Left lung (tissue), 10 donors: Measurements from ENCODE around the gene SNTG2. TPM values are rescaled to one million over a fixed set of nuclear protein-coding genes. Genes with fewer than 3 reads are reported as not detected.

Source experiments
- ATAC-seq: fragments of 200-7000 bp; cut with Tn5 transposase; one replicate; pipeline ENCODE4 v1.9.1; 2020; ENCODE audit warnings: moderate library complexity
- DNase-seq, 4 donors: peaks; one replicate each; pipeline ENCODE4 v3.0.0-alpha.2; 2013 to 2020
- H3K27ac ChIP-seq, 2 donors: fragments of 200-600 bp; sonication (generic) in 1 of 2; one replicate each; pipeline versions ENCODE4 v1.5.0 to v1.8.0; 2020 to 2021
- H3K27me3 ChIP-seq, 2 donors: fragments of 200-600 bp; sonication (generic) in 1 of 2; one replicate each; pipeline versions ENCODE4 v1.5.0 to v1.8.0; 2020 to 2021
- H3K36me3 ChIP-seq, 2 donors: fragments of 200-600 bp; sonication (generic) in 1 of 2; one replicate each; pipeline versions ENCODE4 v1.5.0 to v1.8.0; 2020 to 2021
- H3K4me1 ChIP-seq, 2 donors: fragments of 200-600 bp; one replicate each; pipeline ENCODE4 v1.8.0; 2021
- H3K4me3 ChIP-seq, 2 donors: fragments of 200-600 bp; sonication (generic) in 1 of 2; one replicate each; pipeline versions ENCODE4 v1.5.0 to v1.8.0; 2020 to 2021; ENCODE audit warnings: mild to moderate bottlenecking in 1 of 2
- H3K9me3 ChIP-seq, 2 donors: fragments of 200-600 bp; sonication (generic) in 1 of 2; one replicate each; pipeline versions ENCODE4 v1.5.0 to v1.8.0; 2020 to 2021
- intact Hi-C, 2 donors: fragments of 100-400 bp; cut with DNase I; formaldehyde crosslinking; loops; one replicate each; pipeline versions ENCODE4 v1.11.2 to v1.14.2; 2022
- polyA plus RNA-seq, 6 donors: library from polyadenylated mRNA; unstranded; fragments of 120-200 nt; gene quantifications; one replicate each; pipeline ENCODE4 v1.2.1, GENCODE V29; 2013; ENCODE audit not compliant: insufficient read length in 6 of 6
- total RNA-seq, 2 donors: library from RNA; stranded (reverse); fragmentation: NEBNext Ultra II Directional; extraction: Animal tissue kit (Norgen Biotek cat#: 25700); gene quantifications; one replicate each; pipeline ENCODE4 v1.2.1, GENCODE V29; 2021
- TF ChIP-seq, protein P1 (sequence below), 2 donors: fragments of 200-600 bp; sonication (generic) in 1 of 2; IDR thresholded peaks; one replicate each; pipeline versions ENCODE4 v1.5.0 to v1.8.0; 2021; ENCODE audit warnings: antibody characterized with exemption in 2 of 2
- donor health status: DM: no; HTN: yes; CAD: no.
- donor health status: DM: no; HTN: no; CAD: no.

Gene SNTG2
- total and polyA plus RNA-seq, 8 donors = 0.24 to 3.2 (median 0.64) TPM

DNA sequence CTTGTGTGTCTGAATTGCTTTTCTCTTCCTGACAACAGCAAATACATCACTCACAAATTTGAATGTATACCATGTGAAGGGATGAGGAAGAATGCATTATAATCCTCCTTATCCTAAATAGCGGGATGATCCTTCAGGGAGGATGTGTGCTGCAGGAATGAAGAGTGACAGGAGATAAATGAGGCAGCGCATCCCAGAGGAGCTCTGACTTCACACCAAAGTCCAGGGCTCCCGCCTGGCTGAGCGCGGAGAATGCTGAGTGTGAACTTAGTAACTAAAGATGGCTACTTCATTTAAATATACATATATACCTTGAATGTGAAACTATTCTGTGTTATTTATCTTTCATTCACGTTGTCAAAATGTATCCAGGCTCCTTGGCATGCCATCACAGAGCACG lies 317.4 kb downstream of the SNTG2 start:
- Histone ChIP-seq H3K4me3 (no peak overlapping the region), H3K36me3 (no peaks in the 10 kb centered on the region), H3K27ac (no peak overlapping the region), H3K9me3 (no peaks in the 10 kb centered on the region), H3K27me3 (peaks cover 0 to 8% of the 10 kb centered on the region in 2 donors), H3K4me1 (no peaks in the 10 kb centered on the region)
- DNase-seq (no peak), ATAC-seq (no peak)
- intact Hi-C loops = no loop called here
- TF ChIP-seq, protein P1, sequence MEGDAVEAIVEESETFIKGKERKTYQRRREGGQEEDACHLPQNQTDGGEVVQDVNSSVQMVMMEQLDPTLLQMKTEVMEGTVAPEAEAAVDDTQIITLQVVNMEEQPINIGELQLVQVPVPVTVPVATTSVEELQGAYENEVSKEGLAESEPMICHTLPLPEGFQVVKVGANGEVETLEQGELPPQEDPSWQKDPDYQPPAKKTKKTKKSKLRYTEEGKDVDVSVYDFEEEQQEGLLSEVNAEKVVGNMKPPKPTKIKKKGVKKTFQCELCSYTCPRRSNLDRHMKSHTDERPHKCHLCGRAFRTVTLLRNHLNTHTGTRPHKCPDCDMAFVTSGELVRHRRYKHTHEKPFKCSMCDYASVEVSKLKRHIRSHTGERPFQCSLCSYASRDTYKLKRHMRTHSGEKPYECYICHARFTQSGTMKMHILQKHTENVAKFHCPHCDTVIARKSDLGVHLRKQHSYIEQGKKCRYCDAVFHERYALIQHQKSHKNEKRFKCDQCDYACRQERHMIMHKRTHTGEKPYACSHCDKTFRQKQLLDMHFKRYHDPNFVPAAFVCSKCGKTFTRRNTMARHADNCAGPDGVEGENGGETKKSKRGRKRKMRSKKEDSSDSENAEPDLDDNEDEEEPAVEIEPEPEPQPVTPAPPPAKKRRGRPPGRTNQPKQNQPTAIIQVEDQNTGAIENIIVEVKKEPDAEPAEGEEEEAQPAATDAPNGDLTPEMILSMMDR (IDR thresholded peaks at IDR 0.05) = no peak

DNA sequence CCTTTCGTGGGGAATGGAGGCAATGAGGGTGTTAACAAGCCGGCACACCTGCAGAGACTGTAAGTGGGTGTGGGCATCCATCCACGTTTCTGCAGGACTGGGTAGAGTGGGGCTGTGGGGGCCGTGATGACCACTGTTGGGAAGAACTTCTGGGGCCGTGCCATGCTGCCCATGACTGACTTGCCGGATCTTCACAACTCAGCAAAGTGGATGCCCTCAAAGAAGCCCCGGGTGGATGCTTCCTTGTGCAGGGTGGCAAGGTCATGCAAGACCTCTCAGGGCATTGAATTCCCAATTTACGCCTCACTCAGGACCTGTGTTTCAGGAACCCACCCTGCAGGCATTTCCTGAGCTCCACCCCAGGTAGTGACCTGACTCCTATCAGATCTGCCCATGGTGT lies 319.2 kb downstream of the SNTG2 start:
- H3K4me3 ChIP-seq = no peak overlapping the region
- intact Hi-C loops = no loop called here
- ATAC-seq (no peak), DNase-seq (no peak)
- no peaks in the 10 kb centered on the region for H3K36me3 ChIP-seq
- no peaks in the 10 kb centered on the region for H3K4me1 ChIP-seq
- H3K9me3 ChIP-seq = peaks cover 0 to 9% of the 10 kb centered on the region in 2 donors
- TF ChIP-seq, protein P1 (IDR thresholded peaks at IDR 0.05) = no peak
- no peak overlapping the region for H3K27ac ChIP-seq
- peaks cover 0 to 8% of the 10 kb centered on the region in 2 donors for H3K27me3 ChIP-seq

DNA sequence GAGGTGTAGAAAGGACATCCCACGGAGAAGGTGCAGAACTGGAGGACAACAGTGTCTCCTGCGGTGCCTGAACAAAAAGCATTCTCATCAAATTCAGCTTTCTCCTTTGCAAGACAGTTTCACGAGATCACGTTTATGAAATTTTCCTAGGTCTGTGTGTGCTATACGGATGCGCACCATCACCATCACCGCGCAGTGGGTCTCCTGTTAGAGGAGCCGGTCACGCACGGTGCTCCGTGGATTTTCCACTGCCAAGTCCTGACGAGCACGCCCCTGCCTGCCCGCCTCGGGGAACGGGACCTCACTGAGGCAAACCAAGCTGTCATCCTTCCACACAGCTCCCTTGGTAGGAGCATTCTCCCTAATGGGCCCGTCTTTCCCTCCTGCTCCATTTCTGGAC lies 322.2 kb downstream of the SNTG2 start:
- Histone ChIP-seq H3K4me3 (no peak overlapping the region), H3K27me3 (peaks cover 0 to 8% of the 10 kb centered on the region in 2 donors), H3K36me3 (no peaks in the 10 kb centered on the region), H3K4me1 (no peaks in the 10 kb centered on the region), H3K27ac (no peak overlapping the region), H3K9me3 (peaks cover 0 to 14% of the 10 kb centered on the region in 2 donors)
- DNase-seq = no peak
- intact Hi-C loops = no loop called here
- ATAC-seq = no peak
- TF ChIP-seq, protein P1 (IDR thresholded peaks at IDR 0.05) = no peak

DNA sequence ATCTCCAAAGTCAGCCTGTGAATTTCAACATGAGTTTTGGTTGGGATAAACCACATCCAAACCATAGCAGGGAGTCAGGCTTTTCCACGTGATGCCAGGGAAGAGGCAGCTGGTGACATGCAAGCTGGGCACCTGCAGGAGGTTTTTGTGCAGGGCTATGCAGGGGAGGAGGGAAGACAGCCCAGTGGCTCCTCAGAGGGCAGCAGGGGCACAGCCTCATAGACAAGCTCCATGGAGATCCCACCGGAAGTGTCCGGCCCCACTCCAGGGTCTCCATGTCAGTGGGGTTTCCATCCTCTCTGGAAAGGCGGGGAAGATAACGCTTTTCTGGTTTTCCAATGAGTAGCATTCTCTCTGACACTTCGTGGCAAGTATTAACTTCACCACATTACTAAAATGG lies 327.0 kb downstream of the SNTG2 start:
- Histone ChIP-seq H3K9me3 (peaks cover 0 to 14% of the 10 kb centered on the region in 2 donors), H3K27ac (no peak overlapping the region), H3K27me3 (no peaks in the 10 kb centered on the region), H3K4me1 (no peaks in the 10 kb centered on the region), H3K4me3 (no peak overlapping the region), H3K36me3 (no peaks in the 10 kb centered on the region)
- ATAC-seq = no peak
- DNase-seq = no peak
- intact Hi-C loops = no loop called here
- TF ChIP-seq, protein P1 (IDR thresholded peaks at IDR 0.05) = no peak

DNA sequence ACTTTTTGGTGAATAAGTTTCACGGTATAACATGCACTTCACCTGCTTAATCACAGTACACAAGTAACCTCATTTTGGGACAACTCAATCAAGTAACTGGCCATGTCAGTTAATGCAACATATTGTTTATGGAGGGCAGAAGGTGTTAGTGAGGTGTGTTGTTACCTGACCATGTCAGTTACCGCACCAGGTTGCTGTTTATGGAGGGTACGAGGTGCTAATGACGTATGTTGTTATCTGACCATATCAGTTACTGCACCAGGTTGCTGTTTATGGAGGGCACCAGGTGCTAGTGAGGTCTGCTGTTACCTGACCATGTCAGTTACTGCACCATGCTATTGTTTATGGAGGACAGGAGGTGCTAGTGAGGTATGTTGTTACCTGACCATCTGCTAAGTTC lies 327.5 kb downstream of the SNTG2 start:
- intact Hi-C loops = no loop called here
- H3K4me3 ChIP-seq = no peak overlapping the region
- H3K27ac ChIP-seq = no peak overlapping the region
- TF ChIP-seq, protein P1 (IDR thresholded peaks at IDR 0.05) = no peak
- H3K36me3 ChIP-seq = no peaks in the 10 kb centered on the region
- ATAC-seq (no peak), DNase-seq (no peak)
- H3K27me3 ChIP-seq = peaks cover 0 to 4% of the 10 kb centered on the region in 2 donors
- H3K4me1 ChIP-seq = no peaks in the 10 kb centered on the region
- H3K9me3 ChIP-seq = peaks cover 0 to 14% of the 10 kb centered on the region in 2 donors
